Measurements from ENCODE around the gene LYPD6B.

- TF ChIP-seq, protein P1, sequence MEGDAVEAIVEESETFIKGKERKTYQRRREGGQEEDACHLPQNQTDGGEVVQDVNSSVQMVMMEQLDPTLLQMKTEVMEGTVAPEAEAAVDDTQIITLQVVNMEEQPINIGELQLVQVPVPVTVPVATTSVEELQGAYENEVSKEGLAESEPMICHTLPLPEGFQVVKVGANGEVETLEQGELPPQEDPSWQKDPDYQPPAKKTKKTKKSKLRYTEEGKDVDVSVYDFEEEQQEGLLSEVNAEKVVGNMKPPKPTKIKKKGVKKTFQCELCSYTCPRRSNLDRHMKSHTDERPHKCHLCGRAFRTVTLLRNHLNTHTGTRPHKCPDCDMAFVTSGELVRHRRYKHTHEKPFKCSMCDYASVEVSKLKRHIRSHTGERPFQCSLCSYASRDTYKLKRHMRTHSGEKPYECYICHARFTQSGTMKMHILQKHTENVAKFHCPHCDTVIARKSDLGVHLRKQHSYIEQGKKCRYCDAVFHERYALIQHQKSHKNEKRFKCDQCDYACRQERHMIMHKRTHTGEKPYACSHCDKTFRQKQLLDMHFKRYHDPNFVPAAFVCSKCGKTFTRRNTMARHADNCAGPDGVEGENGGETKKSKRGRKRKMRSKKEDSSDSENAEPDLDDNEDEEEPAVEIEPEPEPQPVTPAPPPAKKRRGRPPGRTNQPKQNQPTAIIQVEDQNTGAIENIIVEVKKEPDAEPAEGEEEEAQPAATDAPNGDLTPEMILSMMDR (conservative IDR thresholded peaks at IDR 0.05) = no peak
- TF ChIP-seq ZFX (IDR thresholded peaks at IDR 0.05) = no peak
These were observed 4.4 kb downstream of the LYPD6B start for GRCh38 chr2:149042881-149043280.

Measured in C4-2B (cell line).